ENCODE data around the gene TMX4.
"Not testable (repeated sequence)": the region's sequence is repeated elsewhere in the genome, so short reads cannot be mapped to it uniquely, and the experiment has no call there.

TMX4 gene

DNA sequence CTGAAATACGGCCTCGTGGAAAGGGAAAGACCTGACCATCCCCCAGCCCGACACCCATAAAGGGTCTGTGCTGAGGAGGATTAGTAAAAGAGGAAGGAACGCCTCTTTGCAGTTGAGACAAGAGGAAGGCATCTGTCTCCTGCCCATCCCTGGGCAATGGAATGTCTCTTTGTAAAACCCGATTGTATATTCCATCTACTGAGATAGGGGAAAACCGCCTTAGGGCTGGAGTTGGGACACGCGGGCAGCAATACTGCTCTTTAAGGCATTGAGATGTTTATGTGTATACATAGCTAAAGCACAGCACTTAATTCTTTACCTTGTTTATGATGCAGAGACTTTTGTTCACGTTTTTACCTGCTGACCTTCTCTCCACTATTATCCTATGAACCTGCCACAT is 63.0 kb downstream of the TMX4 start:
- H3K9ac ChIP-seq (ENCODE audit: low read depth, low read length); H3K36me3 ChIP-seq (ENCODE audit: insufficient read depth, low read depth, low read length); H3K27ac ChIP-seq (ENCODE audit: low read length); H3K27me3 ChIP-seq (ENCODE audit: insufficient read depth, low read length); H3K4me3 ChIP-seq (ENCODE audit: low read length); H3K4me1 ChIP-seq (ENCODE audit: insufficient read depth, low read length): not testable (repeated sequence)
- H3K9me3 ChIP-seq (ENCODE audit: insufficient read depth, low read depth, low read length): peaks cover 20% of the 10 kb centered on the region

DNA sequence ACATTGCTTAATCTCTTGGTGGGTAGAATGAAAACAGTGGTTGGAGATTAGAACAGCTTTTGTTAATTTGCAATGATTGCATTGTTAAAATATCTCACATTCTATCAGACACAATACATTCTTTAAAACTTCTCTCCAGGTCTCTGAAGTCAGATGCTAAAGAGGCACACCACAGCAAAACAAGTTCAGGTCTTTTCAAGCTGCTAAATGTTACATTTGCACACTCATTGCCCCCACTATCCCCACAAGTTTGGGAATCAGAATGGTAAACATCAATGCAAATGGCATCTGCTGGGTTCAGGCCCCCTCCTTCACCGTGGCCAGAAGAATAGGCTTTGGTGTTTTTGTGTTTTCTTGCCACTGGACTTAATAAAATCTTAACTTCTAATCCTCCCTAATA is 69.2 kb downstream of the TMX4 start:
- H3K4me1 ChIP-seq (ENCODE audit: insufficient read depth, low read length): no peaks in the 10 kb centered on the region
- peaks cover 5% of the 10 kb centered on the region; the same call in 1 of the 2 replicates for H3K9me3 ChIP-seq (ENCODE audit: insufficient read depth, low read depth, low read length)
- no peak overlapping the region for H3K27ac ChIP-seq (ENCODE audit: low read length)
- no peaks in the 10 kb centered on the region for H3K36me3 ChIP-seq (ENCODE audit: insufficient read depth, low read depth, low read length)
- no peaks in the 10 kb centered on the region for H3K27me3 ChIP-seq (ENCODE audit: insufficient read depth, low read length)
- H3K9ac ChIP-seq (ENCODE audit: low read depth, low read length): no peak overlapping the region
- no peak overlapping the region for H3K4me3 ChIP-seq (ENCODE audit: low read length)

DNA sequence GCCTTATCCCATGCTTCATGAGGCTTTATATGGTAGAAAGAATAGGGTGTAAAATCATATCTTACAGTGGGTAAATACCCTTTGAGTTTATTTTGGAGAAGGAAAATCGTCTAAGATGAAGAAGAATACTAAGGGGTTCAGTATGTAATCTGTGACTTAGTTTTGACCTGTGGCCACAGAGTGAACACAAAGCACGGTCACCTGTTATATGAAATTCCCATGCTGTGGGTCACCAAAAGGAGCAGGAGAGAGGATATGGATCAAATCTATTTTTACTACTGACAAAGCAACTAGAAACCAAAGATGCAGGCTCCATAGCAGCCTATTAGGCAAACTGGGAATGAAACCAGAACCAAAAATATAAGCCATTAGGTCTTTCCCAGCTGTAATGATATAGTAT is 75.7 kb downstream of the TMX4 start:
- Histone ChIP-seq H3K9ac (ENCODE audit: low read depth, low read length) (no peak overlapping the region), H3K9me3 (ENCODE audit: insufficient read depth, low read depth, low read length) (peaks cover 23% of the 10 kb centered on the region), H3K27me3 (ENCODE audit: insufficient read depth, low read length) (no peaks in the 10 kb centered on the region), H3K4me1 (ENCODE audit: insufficient read depth, low read length) (no peaks in the 10 kb centered on the region), H3K27ac (ENCODE audit: low read length) (no peak overlapping the region), H3K36me3 (ENCODE audit: insufficient read depth, low read depth, low read length) (no peaks in the 10 kb centered on the region), H3K4me3 (ENCODE audit: low read length) (no peak overlapping the region)

DNA sequence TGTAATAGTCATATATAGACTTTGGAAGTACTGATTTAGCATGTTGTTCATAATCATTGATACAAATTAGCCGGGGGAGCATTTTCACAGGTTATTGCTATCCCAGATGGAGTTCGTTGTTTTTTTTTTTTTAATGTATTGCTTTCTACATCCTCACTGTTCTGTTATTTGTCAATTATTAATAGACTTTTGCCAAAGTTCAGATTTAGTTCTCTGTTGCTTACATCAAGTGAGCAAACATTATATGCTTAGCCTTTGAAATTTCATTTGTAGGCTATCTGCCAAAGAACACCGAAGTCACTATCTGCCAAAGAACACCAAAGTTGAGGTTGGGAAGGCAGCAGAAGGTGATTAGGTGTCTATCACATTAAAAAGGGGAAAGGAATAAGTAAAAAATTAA is 79.2 kb downstream of the TMX4 start, which contains the start of gene HAO1:
Gene HAO1, minus strand, starts transcription at position 118 of the 400 bp plus-strand sequence. Its CDS starts 36 bp downstream, at position 82.
- no peaks in the 10 kb centered on the region for H3K36me3 ChIP-seq (ENCODE audit: insufficient read depth, low read depth, low read length)
- no peaks in the 10 kb centered on the region for H3K27me3 ChIP-seq (ENCODE audit: insufficient read depth, low read length)
- H3K27ac ChIP-seq (ENCODE audit: low read length): no peak within 1 kb of the TSS
- peaks cover 17% of the 10 kb centered on the region for H3K9me3 ChIP-seq (ENCODE audit: insufficient read depth, low read depth, low read length)
- no peaks in the 10 kb centered on the region for H3K4me1 ChIP-seq (ENCODE audit: insufficient read depth, low read length)
- no peak within 1 kb of the TSS for H3K4me3 ChIP-seq (ENCODE audit: low read length)
- H3K9ac ChIP-seq (ENCODE audit: low read depth, low read length): no peak within 1 kb of the TSS

DNA sequence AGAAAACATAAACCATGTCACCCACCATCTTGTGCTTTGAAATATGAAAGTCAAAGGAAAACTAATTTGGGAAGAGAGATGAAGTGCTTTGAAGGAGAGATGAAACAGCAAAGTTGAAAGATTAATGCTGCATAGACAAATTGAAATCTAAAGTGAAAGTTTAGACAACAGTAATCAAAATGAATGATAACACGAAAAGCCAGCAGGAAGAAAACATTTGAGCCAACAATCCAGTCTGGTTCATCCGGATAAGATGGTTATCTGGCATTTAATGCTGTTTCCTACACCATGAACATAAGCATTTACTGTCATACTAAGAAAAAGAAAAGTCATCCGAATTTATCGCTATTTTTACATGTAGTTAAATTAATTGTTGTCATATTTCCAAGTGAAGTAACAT is 79.9 kb downstream of the TMX4 start:
- no peak overlapping the region for H3K9ac ChIP-seq (ENCODE audit: low read depth, low read length)
- H3K9me3 ChIP-seq (ENCODE audit: insufficient read depth, low read depth, low read length): peaks cover 17% of the 10 kb centered on the region
- H3K36me3 ChIP-seq (ENCODE audit: insufficient read depth, low read depth, low read length): no peaks in the 10 kb centered on the region
- no peak overlapping the region for H3K27ac ChIP-seq (ENCODE audit: low read length)
- no peaks in the 10 kb centered on the region for H3K27me3 ChIP-seq (ENCODE audit: insufficient read depth, low read length)
- no peaks in the 10 kb centered on the region for H3K4me1 ChIP-seq (ENCODE audit: insufficient read depth, low read length)
- H3K4me3 ChIP-seq (ENCODE audit: low read length): no peak overlapping the region

DNA sequence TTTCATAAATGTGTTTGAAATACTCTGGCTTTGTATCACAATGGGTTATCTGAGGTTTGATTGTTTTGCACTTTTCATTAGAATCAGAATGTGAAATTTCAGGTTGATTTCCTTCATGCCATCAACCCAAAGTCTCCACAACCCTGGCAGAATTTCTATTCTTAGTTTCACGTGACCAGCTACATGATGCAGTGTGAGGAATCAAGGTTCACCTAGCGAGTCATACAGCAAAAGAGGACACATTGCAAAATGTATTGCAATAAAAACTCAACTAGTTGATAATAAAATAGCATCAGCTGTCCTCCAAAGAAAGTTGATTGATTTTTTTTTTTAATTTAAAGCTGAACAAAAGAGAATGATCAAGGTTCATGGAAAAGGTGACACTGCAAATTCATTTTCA is 81.5 kb downstream of the TMX4 start:
- H3K27ac ChIP-seq (ENCODE audit: low read length): no peak overlapping the region

DNA sequence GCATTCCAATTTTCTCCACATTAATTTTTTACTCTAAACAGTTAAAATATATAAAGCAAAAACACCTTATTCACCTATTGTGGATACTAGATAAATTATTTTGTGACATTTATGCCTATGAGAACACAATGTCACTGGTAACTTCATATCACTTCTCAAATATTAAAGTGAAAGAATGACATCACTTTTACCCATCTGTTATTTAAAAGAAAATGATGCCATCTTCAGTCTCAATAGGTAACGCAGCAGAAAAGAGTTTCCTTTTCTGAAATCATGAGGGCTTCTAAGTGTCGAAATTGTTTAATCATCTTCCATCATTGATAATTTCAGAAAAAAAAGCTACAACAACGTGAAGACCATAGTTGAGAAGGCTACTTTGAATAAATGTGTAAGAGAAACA is 82.2 kb downstream of the TMX4 start:
- H3K9ac ChIP-seq (ENCODE audit: low read depth, low read length): no peak overlapping the region
- no peak overlapping the region for H3K27ac ChIP-seq (ENCODE audit: low read length)
- H3K4me3 ChIP-seq (ENCODE audit: low read length): no peak overlapping the region
- no peaks in the 10 kb centered on the region for H3K4me1 ChIP-seq (ENCODE audit: insufficient read depth, low read length)
- H3K9me3 ChIP-seq (ENCODE audit: insufficient read depth, low read depth, low read length): peaks cover 15% of the 10 kb centered on the region
- H3K27me3 ChIP-seq (ENCODE audit: insufficient read depth, low read length): no peaks in the 10 kb centered on the region
- H3K36me3 ChIP-seq (ENCODE audit: insufficient read depth, low read depth, low read length): no peaks in the 10 kb centered on the region

More for the DNA sequence above, 81.5 kb downstream of the TMX4 start:
- Histone ChIP-seq H3K9ac (ENCODE audit: low read depth, low read length) (no peak overlapping the region), H3K4me1 (ENCODE audit: insufficient read depth, low read length) (no peaks in the 10 kb centered on the region), H3K9me3 (ENCODE audit: insufficient read depth, low read depth, low read length) (peaks cover 17% of the 10 kb centered on the region), H3K27me3 (ENCODE audit: insufficient read depth, low read length) (no peaks in the 10 kb centered on the region), H3K36me3 (ENCODE audit: insufficient read depth, low read depth, low read length) (no peaks in the 10 kb centered on the region), H3K4me3 (ENCODE audit: low read length) (no peak overlapping the region)

DNA sequence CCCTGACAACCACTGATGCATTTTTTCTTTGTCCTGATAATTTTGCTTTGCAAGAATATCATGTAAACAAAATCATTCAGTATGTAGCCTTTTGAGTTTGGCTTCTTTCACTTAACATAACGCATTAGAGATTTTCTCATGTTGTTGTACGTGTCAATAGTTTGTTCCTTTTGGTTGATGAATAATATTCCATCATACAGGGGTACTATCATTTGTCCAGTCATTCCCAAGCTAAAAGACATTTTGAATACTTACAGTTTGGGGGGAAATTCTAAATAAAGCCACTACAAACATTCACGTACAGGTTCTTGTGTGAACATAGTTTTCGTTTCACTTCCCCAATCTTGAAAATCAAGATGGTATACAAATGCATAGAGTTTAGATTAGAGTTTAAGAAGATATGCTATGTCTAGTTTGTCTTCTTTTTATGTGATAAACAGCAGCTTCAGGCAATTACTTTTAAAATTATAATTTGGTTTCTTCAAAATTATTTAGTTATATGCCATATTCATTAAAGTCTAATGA is 84.5 kb downstream of the TMX4 start:
- Histone ChIP-seq H3K9me3 (ENCODE audit: insufficient read depth, low read depth, low read length) (no peaks in the 10 kb centered on the region), H3K27me3 (ENCODE audit: insufficient read depth, low read length) (no peaks in the 10 kb centered on the region), H3K9ac (ENCODE audit: low read depth, low read length) (no peak overlapping the region), H3K4me1 (ENCODE audit: insufficient read depth, low read length) (no peaks in the 10 kb centered on the region), H3K4me3 (ENCODE audit: low read length) (no peak overlapping the region), H3K27ac (ENCODE audit: low read length) (no peak overlapping the region), H3K36me3 (ENCODE audit: insufficient read depth, low read depth, low read length) (no peaks in the 10 kb centered on the region)

DNA sequence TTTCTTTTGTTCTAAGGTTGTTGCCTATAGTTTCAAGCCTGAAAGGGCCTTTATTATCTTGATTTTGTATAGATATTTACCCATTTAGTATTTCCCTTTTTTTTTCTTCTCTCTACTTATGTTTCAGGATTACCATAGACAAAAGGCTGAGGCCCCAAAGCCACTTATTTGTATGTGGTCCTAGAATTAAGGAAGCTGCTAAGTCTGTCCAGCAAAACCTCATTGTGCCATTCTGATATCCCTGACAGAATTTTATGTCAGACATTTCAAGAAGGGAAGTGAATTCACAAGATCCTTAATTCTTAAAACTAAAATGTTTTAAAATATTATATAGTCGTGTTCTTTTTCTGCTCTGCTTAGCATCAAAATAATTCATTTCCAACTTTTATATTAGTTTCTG is 86.2 kb downstream of the TMX4 start:
- H3K27ac ChIP-seq (ENCODE audit: low read length): no peak overlapping the region
- H3K9me3 ChIP-seq (ENCODE audit: insufficient read depth, low read depth, low read length): no peaks in the 10 kb centered on the region
- H3K36me3 ChIP-seq (ENCODE audit: insufficient read depth, low read depth, low read length): no peaks in the 10 kb centered on the region
- H3K4me1 ChIP-seq (ENCODE audit: insufficient read depth, low read length): no peaks in the 10 kb centered on the region
- H3K9ac ChIP-seq (ENCODE audit: low read depth, low read length): no peak overlapping the region
- no peaks in the 10 kb centered on the region for H3K27me3 ChIP-seq (ENCODE audit: insufficient read depth, low read length)
- no peak overlapping the region for H3K4me3 ChIP-seq (ENCODE audit: low read length)

DNA sequence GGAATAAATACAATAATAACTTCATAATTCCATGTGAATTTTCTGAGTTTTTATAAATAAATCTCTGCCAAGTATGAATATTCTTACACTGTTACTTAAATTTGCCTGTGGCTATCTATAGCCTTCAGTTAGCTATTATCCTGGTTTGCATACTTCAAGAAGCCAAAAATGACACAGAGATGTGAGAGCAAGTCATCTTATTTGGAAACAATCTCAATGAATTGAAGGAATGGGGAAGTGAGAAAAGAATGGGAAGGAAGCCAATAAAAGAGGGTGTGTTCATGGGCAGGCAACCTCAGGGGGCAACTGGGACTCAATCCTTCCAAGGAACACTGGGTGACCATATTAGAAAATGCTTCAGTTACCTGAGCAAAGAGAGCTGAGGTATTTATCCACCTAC is 89.2 kb downstream of the TMX4 start:
- Histone ChIP-seq H3K36me3 (ENCODE audit: insufficient read depth, low read depth, low read length) (no peaks in the 10 kb centered on the region), H3K4me3 (ENCODE audit: low read length) (no peak overlapping the region), H3K9me3 (ENCODE audit: insufficient read depth, low read depth, low read length) (no peaks in the 10 kb centered on the region), H3K27ac (ENCODE audit: low read length) (no peak overlapping the region), H3K4me1 (ENCODE audit: insufficient read depth, low read length) (no peaks in the 10 kb centered on the region), H3K27me3 (ENCODE audit: insufficient read depth, low read length) (no peaks in the 10 kb centered on the region), H3K9ac (ENCODE audit: low read depth, low read length) (no peak overlapping the region)

Measured in iPS-20b (cell line).